ENCODE results near the gene DCAF10.
"Not testable (repeated sequence)": the region's sequence is repeated elsewhere in the genome, so short reads cannot be mapped to it uniquely, and the experiment has no call there.

Gene DCAF10

DNA sequence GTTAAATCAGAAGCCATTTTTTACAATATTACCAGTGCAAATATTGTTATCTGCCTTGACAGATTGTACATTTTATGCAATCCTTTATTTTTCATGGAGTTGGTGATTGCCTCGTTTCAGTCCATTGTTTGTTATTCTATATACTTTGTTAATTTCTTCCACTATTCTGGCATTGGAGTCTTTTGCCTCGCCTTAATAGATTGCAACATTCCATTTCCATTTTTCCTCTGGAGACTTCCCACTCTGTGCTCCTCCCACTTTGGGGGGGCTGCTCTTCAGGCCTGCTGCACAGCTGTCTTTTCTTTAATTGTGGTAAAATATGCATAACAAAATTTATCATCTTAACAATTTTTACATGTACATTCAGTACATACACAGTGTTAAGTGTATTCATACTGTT, 4.4 kb upstream of the DCAF10 start:
- Histone ChIP-seq H3K9ac (ENCODE audit: low read depth, low read length) (no peak overlapping the region), H3K36me3 (ENCODE audit: control insufficient read depth, insufficient read depth, low read length) (no peaks in the 10 kb centered on the region), H3K27me3 (ENCODE audit: control insufficient read depth, insufficient read depth, low read length) (no peaks in the 10 kb centered on the region), H3K27ac (ENCODE audit: low read depth, low read length) (no peak overlapping the region), H3K4me3 (ENCODE audit: low read depth, low read length) (no peak overlapping the region), H3K4me1 (ENCODE audit: control insufficient read depth, insufficient read depth, low read length) (no peaks in the 10 kb centered on the region; the same call in 1 of the 2 replicates), H3K9me3 (ENCODE audit: control insufficient read depth, insufficient read depth, low read length) (no peaks in the 10 kb centered on the region)

- Histone ChIP-seq H3K4me1 (ENCODE audit: control insufficient read depth, insufficient read depth, low read length) (peaks cover 14% of the 10 kb centered on the region), H3K4me3 (ENCODE audit: low read depth, low read length) (no peak overlapping the region), H3K27me3 (ENCODE audit: control insufficient read depth, insufficient read depth, low read length) (no peaks in the 10 kb centered on the region), H3K9ac (ENCODE audit: low read depth, low read length) (no peak overlapping the region), H3K9me3 (ENCODE audit: control insufficient read depth, insufficient read depth, low read length) (no peaks in the 10 kb centered on the region), H3K36me3 (ENCODE audit: control insufficient read depth, insufficient read depth, low read length) (peaks cover 4% of the 10 kb centered on the region; the same call in 1 of the 2 replicates), H3K27ac (ENCODE audit: low read depth, low read length) (no peak overlapping the region)
Observed at GRCh38 chr9:37798677-37799076, 1.9 kb upstream of the DCAF10 start.

GRCh38 chr9:37801287-37801850, 772 bp downstream of the DCAF10 start:
- Histone ChIP-seq H3K4me1 (ENCODE audit: control insufficient read depth, insufficient read depth, low read length) (peaks cover 14% of the 10 kb centered on the region), H3K36me3 (ENCODE audit: control insufficient read depth, insufficient read depth, low read length) (peaks cover 4% of the 10 kb centered on the region; the same call in 1 of the 2 replicates), H3K4me3 (ENCODE audit: low read depth, low read length) (peak overlapping the region; percentile 99), H3K27me3 (ENCODE audit: control insufficient read depth, insufficient read depth, low read length) (no peaks in the 10 kb centered on the region), H3K9me3 (ENCODE audit: control insufficient read depth, insufficient read depth, low read length) (no peaks in the 10 kb centered on the region), H3K27ac (ENCODE audit: low read depth, low read length) (peak overlapping the region; percentile 79), H3K9ac (ENCODE audit: low read depth, low read length) (peak overlapping the region; percentile 72)

DNA sequence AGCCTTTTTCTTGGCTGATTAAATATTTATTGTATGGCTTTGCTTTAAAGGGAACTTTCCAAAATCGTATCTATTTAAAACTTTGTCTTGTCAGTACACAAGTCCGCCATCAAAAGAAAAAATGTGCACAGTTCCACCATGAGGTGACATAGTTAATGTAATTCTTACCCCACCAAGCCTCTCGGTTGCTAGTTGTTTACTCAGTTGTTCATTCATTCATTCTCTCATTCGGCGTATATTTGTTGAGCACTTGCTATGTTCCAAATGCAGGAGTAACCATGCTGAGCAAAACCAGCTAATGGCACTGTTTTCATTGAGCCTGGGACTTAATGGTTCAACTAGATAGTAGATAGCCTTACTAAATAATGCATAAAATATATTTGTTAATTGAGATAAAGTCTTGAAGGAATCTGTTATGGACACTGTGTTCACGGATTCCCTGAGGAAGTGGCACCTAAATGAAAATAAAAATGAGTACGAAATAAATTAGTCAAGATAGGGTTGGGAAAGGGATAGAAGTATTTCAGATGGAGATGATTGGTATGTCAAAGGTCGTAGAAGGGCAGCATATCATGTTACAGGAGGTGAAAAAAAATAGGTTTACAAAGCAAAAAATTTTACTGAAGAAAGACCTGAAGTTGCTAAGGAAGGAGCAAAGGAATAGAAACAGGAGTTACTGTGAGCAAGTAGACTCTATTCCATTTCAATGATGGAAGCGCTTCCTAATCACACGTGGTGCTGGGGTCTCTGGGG, 1.5 kb downstream of the DCAF10 start:
- H3K27ac ChIP-seq (ENCODE audit: low read depth, low read length) = no peak overlapping the region

GRCh38 chr9:37806271-37806670, 5.7 kb downstream of the DCAF10 start:
- Histone ChIP-seq H3K27me3 (ENCODE audit: control insufficient read depth, insufficient read depth, low read length) (no peaks in the 10 kb centered on the region), H3K9me3 (ENCODE audit: control insufficient read depth, insufficient read depth, low read length) (no peaks in the 10 kb centered on the region), H3K4me1 (ENCODE audit: control insufficient read depth, insufficient read depth, low read length) (peaks cover 14% of the 10 kb centered on the region), H3K36me3 (ENCODE audit: control insufficient read depth, insufficient read depth, low read length) (peaks cover 4% of the 10 kb centered on the region; the same call in 1 of the 2 replicates), H3K27ac (ENCODE audit: low read depth, low read length) (no peak overlapping the region), H3K4me3 (ENCODE audit: low read depth, low read length) (no peak overlapping the region), H3K9ac (ENCODE audit: low read depth, low read length) (no peak overlapping the region)

More for the DNA sequence above, 1.5 kb downstream of the DCAF10 start:
- no peaks in the 10 kb centered on the region for H3K27me3 ChIP-seq (ENCODE audit: control insufficient read depth, insufficient read depth, low read length)
- H3K9ac ChIP-seq (ENCODE audit: low read depth, low read length) = no peak overlapping the region
- no peaks in the 10 kb centered on the region for H3K9me3 ChIP-seq (ENCODE audit: control insufficient read depth, insufficient read depth, low read length)
- peaks cover 14% of the 10 kb centered on the region for H3K4me1 ChIP-seq (ENCODE audit: control insufficient read depth, insufficient read depth, low read length)
- H3K36me3 ChIP-seq (ENCODE audit: control insufficient read depth, insufficient read depth, low read length) = peaks cover 4% of the 10 kb centered on the region; the same call in 1 of the 2 replicates
- H3K4me3 ChIP-seq (ENCODE audit: low read depth, low read length) = peak overlapping the region; percentile 99

- H3K4me3 ChIP-seq (ENCODE audit: low read depth, low read length); H3K4me1 ChIP-seq (ENCODE audit: control insufficient read depth, insufficient read depth, low read length); H3K9me3 ChIP-seq (ENCODE audit: control insufficient read depth, insufficient read depth, low read length); H3K9ac ChIP-seq (ENCODE audit: low read depth, low read length); H3K27ac ChIP-seq (ENCODE audit: low read depth, low read length); H3K36me3 ChIP-seq (ENCODE audit: control insufficient read depth, insufficient read depth, low read length); H3K27me3 ChIP-seq (ENCODE audit: control insufficient read depth, insufficient read depth, low read length): not testable (repeated sequence)
Observed at GRCh38 chr9:37809676-37810075, 9.1 kb downstream of the DCAF10 start.

DNA sequence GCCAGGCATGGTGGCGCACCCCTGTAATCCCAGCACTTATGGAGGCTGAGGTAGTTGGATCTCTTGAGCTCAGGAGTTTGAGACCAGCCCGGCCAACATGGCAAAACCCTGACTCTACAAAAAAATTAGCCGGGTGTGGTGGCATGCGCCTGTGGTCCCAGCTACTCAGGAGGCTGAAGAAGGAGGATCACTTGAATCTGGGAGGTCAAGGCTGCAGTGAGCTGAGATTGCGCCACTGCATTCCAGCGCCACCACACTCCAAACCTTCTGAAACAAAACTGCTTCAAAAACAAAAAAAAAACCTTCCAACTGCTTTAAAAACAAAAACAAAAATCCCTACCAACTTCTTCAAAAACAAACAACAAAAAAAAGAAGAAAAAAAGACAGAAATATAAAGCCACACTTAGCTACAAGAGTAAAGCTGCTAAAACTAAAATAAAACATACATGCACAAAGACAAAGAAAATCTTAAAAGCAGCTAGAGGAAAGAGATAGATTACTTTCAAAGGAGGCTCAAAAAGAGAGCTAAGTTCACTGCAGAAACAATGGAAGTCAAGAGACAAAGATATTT, 11.4 kb downstream of the DCAF10 start:
- Histone ChIP-seq H3K27me3 (ENCODE audit: control insufficient read depth, insufficient read depth, low read length) (no peaks in the 10 kb centered on the region), H3K4me1 (ENCODE audit: control insufficient read depth, insufficient read depth, low read length) (no peaks in the 10 kb centered on the region), H3K27ac (ENCODE audit: low read depth, low read length) (no peak overlapping the region), H3K36me3 (ENCODE audit: control insufficient read depth, insufficient read depth, low read length) (no peaks in the 10 kb centered on the region), H3K9me3 (ENCODE audit: control insufficient read depth, insufficient read depth, low read length) (no peaks in the 10 kb centered on the region), H3K9ac (ENCODE audit: low read depth, low read length) (no peak overlapping the region), H3K4me3 (ENCODE audit: low read depth, low read length) (no peak overlapping the region)

GRCh38 chr9:37812773-37813379, 12.3 kb downstream of the DCAF10 start:
- H3K9me3 ChIP-seq (ENCODE audit: control insufficient read depth, insufficient read depth, low read length) = no peaks in the 10 kb centered on the region
- H3K36me3 ChIP-seq (ENCODE audit: control insufficient read depth, insufficient read depth, low read length) = no peaks in the 10 kb centered on the region
- no peaks in the 10 kb centered on the region for H3K27me3 ChIP-seq (ENCODE audit: control insufficient read depth, insufficient read depth, low read length)
- H3K4me3 ChIP-seq (ENCODE audit: low read depth, low read length) = no peak overlapping the region
- no peaks in the 10 kb centered on the region for H3K4me1 ChIP-seq (ENCODE audit: control insufficient read depth, insufficient read depth, low read length)
- H3K27ac ChIP-seq (ENCODE audit: low read depth, low read length) = no peak overlapping the region
- no peak overlapping the region for H3K9ac ChIP-seq (ENCODE audit: low read depth, low read length)

DNA sequence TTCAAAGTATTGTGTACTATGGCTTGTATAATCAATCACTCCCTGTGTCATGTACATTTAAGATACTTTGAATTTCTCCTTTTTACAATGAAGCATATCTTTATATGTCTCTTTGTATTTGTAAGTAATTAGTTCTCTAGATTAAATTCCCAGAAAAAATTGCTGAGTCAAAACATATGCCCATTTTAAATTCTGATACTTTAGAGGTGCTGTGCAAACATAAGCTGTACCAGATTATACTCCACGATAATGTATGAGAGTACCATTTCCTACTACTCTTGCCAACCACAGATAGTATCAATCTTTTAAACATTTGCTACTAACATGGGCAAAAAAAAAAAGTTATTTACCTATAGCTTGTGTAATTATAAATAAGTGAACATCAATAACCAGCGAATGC, 18.3 kb downstream of the DCAF10 start:
- Histone ChIP-seq H3K27ac (ENCODE audit: low read depth, low read length) (no peak overlapping the region), H3K4me3 (ENCODE audit: low read depth, low read length) (no peak overlapping the region), H3K9ac (ENCODE audit: low read depth, low read length) (no peak overlapping the region), H3K27me3 (ENCODE audit: control insufficient read depth, insufficient read depth, low read length) (no peaks in the 10 kb centered on the region), H3K9me3 (ENCODE audit: control insufficient read depth, insufficient read depth, low read length) (no peaks in the 10 kb centered on the region), H3K4me1 (ENCODE audit: control insufficient read depth, insufficient read depth, low read length) (no peaks in the 10 kb centered on the region), H3K36me3 (ENCODE audit: control insufficient read depth, insufficient read depth, low read length) (peaks cover 13% of the 10 kb centered on the region; the same call in 1 of the 2 replicates)

DNA sequence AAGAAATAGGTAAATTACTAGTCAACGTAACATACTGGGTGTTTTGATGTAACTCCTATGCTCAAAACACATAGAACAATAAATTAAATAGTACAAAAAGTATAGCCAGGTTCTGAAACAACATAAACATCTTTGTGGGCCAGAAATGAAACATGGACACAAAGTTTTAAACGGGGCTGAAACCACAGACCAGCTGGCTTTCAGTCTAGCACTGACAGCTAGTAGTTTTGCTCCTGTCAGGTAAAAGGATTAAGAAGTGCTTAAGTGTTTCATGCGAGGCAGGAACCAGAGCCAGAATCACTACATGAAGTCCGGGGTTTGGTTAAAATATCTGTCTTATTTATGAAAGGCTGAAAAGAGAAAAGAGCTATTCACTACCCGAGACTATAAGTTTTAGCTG, 19.5 kb downstream of the DCAF10 start:
- Histone ChIP-seq H3K27me3 (ENCODE audit: control insufficient read depth, insufficient read depth, low read length) (no peaks in the 10 kb centered on the region), H3K9ac (ENCODE audit: low read depth, low read length) (no peak overlapping the region), H3K9me3 (ENCODE audit: control insufficient read depth, insufficient read depth, low read length) (no peaks in the 10 kb centered on the region), H3K4me3 (ENCODE audit: low read depth, low read length) (no peak overlapping the region), H3K36me3 (ENCODE audit: control insufficient read depth, insufficient read depth, low read length) (peaks cover 17% of the 10 kb centered on the region; the same call in 1 of the 2 replicates), H3K4me1 (ENCODE audit: control insufficient read depth, insufficient read depth, low read length) (no peaks in the 10 kb centered on the region), H3K27ac (ENCODE audit: low read depth, low read length) (no peak overlapping the region)

DNA sequence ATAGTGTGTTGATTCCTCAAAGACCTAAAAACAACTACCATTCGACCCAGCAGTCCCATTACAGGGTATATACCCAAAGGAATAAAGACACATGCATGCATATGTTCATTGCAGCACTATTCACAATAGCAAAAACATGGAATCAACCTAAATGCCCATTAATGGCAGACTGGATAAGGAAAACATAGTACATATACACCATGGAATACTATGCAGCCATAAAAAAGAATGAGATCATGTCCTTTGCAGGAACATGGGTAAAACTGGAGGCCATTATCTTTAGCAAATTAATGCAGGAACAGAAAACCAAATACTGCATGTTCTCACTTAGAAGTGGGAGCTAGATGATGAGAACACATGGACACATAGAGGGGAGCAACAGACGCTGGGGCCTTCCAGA, 24.6 kb downstream of the DCAF10 start:
- H3K9ac ChIP-seq (ENCODE audit: low read depth, low read length); H3K27me3 ChIP-seq (ENCODE audit: control insufficient read depth, insufficient read depth, low read length); H3K27ac ChIP-seq (ENCODE audit: low read depth, low read length); H3K4me1 ChIP-seq (ENCODE audit: control insufficient read depth, insufficient read depth, low read length); H3K9me3 ChIP-seq (ENCODE audit: control insufficient read depth, insufficient read depth, low read length); H3K4me3 ChIP-seq (ENCODE audit: low read depth, low read length): not testable (repeated sequence)
- H3K36me3 ChIP-seq (ENCODE audit: control insufficient read depth, insufficient read depth, low read length) = peaks cover 21% of the 10 kb centered on the region; the same call in 1 of the 2 replicates
